Left renal cortex interstitium (tissue), 4 donors: ENCODE measurements around the gene SPINK5. TPM values are rescaled to one million over a fixed set of nuclear protein-coding genes. Genes with fewer than 3 reads are reported as not detected.
A peak's percentile ranks its signal among the peaks of the same experiment; 100 is the strongest.

Experiments
- DNase-seq, 4 donors: peaks; one replicate each; pipeline ENCODE4 v3.0.0-alpha.2; 2013; ENCODE audit warnings: low read depth in 4 of 4, low spot score in 2 of 4, missing footprints in 1 of 4
- polyA plus RNA-seq, 4 donors: library from polyadenylated mRNA; unstranded; fragments of 120-200 nt; gene quantifications; one replicate each; pipeline ENCODE4 v1.2.1, GENCODE V29; 2013; ENCODE audit not compliant: insufficient read length in 4 of 4

SPINK5 gene
- polyA plus RNA-seq, 4 donors, result 0.27 to 0.86 (median 0.51) TPM

GRCh38 chr5:148172377-148172776, 108.6 kb downstream of the SPINK5 start:
- DNase-seq, result no peak

- no peak for DNase-seq
Observed at GRCh38 chr5:148176480-148176879, 112.7 kb downstream of the SPINK5 start.

GRCh38 chr5:148177207-148177606, 113.4 kb downstream of the SPINK5 start:
- no peak for DNase-seq

GRCh38 chr5:148179234-148179824, 115.5 kb downstream of the SPINK5 start:
- DNase-seq, result peak in 3 of 4 donors; percentile 4 to 7 (median 4)

- no peak for DNase-seq
Observed at GRCh38 chr5:148186248-148187003, 122.6 kb downstream of the SPINK5 start.

Other genes with a start within 250 kb of the SPINK5 start
- 10 to 100 TPM; 21.7 to 86.3 (median 42.9) TPM for gene SPINK1, start 232.3 kb upstream of the SPINK5 start, polyA plus RNA-seq
- under 1 TPM in 2 of 4 donors, not detected in 2; 0.28 to 0.36 TPM for gene SCGB3A2, start 185.3 kb upstream of the SPINK5 start, polyA plus RNA-seq
- not detected for gene C5orf46, start 157.4 kb upstream of the SPINK5 start, polyA plus RNA-seq
- not detected for gene SPINK14, start 104.6 kb downstream of the SPINK5 start, polyA plus RNA-seq
- gene SPINK6, start 139.1 kb downstream of the SPINK5 start, polyA plus RNA-seq, result not detected
- under 1 TPM in 1 of 4 donors, not detected in 3; 0.08 TPM for gene MARCOL, start 174.5 kb downstream of the SPINK5 start, polyA plus RNA-seq
- gene SPINK13, start 204.8 kb downstream of the SPINK5 start, polyA plus RNA-seq, result under 1 TPM in 3 of 4 donors, not detected in 1; 0.23 to 0.79 (median 0.58) TPM
- under 1 TPM in 3 of 4 donors, not detected in 1; 0.28 to 0.85 (median 0.62) TPM for gene SPINK7, start 248.4 kb downstream of the SPINK5 start, polyA plus RNA-seq